ENCODE measurements around the gene RTEL1.
A peak's percentile ranks its signal among the peaks of the same experiment; 100 is the strongest.
"Not testable (repeated sequence)": the region's sequence is repeated elsewhere in the genome, so short reads cannot be mapped to it uniquely, and the experiment has no call there.

The RTEL1 gene

DNA sequence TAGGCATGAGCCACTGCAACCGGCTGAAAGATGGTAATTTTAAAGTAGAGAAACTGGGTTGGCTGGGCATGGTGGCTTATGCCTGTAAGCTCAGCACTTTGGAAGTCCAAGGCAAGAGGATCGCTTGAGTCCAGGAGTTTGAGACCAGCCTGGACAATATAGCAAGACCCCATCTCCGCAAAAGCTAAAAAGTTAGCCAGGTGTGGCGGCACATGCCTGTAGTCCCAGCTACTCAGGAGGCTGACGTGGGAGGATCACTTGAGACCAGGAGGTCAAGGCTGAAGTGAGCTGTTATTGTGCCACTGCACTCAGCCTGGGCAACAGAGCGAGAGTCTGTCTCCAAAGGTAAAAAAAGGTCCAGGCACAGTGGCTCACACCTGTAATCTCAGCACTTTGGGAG, 27.2 kb upstream of the RTEL1 start:
- DNase-seq: not testable (repeated sequence)

DNA sequence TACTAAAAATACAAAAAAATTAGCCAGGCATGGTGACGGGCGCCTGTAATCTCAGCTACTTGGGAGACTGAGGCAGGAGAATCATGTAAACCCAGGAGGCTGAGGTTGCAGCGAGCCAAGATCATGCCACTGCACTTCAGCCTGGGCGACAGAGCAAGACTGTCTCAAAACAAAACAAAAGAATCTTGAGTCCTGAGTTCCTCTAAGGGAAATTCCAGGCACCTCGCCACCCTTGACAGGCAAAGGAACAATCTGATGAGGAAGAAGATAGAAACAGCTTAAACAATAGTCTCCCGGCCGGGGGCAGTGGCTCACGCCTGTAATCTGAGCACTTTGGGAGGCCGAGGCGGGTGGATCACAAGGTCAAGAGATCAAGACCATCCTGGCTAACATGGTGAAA, 26.7 kb upstream of the RTEL1 start:
- DNase-seq: not testable (repeated sequence)

DNA sequence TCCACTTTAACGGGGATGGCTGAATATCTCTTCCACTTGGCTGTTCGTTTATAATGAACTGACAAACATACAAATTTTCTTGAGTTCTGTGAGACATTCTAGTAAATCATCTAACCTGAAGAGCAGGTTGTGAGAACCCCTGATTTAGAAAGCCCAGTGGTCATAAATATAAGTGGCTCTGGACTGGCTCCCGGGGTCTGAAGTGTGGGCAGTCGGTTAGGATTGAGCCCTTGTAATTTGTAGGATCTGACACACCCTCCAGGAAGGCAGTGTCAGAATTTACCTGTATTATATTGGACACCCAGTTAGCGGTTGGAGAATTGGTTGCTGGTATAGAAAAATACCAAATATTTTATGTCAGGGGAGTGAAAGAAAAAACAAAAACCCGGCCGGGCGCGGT, 24.4 kb upstream of the RTEL1 start:
- no peak for DNase-seq

DNA sequence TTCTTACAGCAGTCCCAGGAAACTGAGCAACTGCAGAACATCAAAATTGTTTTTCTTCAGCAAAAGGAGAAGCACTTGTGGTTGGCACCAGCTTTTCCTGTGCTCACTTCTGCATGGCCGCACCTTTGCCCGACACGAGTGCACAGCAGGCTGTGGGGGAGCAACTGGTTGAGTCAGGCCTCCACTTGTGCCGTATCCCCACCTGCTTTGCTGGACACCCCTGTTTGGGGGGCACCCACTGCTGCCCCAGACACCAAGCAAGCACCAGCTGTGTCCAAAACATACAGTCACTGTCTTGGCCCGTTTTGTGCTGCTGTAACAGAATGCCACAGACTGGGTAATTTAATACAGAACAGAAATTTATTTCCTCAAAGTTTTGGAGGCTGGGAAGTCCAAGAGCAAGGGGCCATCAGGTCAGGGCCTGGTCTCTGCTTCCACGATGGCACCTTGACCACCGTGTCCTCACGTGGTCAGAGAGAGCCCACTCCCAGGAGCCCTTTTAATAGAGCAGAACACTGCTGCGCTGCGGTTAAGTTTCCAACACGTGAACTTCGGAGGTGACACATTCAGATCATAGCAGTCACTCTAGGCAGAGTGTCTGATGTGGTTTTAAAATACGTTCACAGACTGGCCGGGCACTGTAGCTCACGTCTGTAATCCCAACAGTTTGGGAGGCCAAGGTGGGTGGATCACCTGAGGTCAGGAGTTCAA, 22.5 kb upstream of the RTEL1 start:
- no peak for DNase-seq

DNA sequence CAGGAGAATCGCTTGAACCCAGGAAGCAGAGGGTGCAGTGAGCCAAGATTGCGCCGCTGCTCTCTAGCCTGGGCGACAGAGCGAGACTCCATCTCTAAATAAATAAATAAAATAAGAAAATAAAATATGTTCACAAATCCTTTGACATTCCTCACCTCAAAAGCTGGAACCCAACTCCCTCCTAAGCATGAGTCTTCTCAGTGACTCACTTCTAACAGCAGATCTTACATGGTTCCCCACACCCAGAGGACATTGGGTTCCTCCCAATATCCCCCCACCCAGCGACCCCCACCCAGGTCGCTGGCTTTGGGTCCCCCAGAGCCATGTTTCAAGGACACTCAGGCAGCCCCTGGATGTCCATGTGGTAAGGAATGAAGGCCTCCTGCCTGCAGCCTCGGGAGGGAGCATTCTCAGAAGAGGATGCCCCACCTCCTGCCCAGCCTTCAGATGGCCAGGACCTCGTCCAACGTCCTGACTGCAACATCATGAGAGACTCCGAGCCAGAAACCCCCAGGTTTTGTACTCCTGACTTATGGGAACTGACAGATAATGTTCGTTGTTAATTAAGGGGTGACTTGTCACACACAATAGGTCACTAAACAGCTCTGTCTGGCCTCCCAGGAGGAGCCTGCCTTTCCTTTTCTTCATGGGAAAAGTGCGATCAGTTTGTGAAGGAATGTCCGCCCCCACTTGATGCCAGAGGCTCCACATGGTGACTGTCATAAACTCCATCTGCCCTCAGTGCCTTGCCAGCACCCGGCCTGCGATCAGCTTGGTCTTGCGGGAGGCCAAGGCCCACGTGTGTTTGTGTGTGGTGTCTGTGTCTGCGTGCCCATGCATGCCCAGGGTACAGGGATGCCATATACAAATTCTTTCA, 21.1 kb upstream of the RTEL1 start:
- no peak for DNase-seq

GRCh38 chr20:63639093-63639975, 18.8 kb upstream of the RTEL1 start:
- DNase-seq: no peak

- no peak for DNase-seq
These were observed 18.0 kb upstream of the RTEL1 start for GRCh38 chr20:63640086-63640485.

DNA sequence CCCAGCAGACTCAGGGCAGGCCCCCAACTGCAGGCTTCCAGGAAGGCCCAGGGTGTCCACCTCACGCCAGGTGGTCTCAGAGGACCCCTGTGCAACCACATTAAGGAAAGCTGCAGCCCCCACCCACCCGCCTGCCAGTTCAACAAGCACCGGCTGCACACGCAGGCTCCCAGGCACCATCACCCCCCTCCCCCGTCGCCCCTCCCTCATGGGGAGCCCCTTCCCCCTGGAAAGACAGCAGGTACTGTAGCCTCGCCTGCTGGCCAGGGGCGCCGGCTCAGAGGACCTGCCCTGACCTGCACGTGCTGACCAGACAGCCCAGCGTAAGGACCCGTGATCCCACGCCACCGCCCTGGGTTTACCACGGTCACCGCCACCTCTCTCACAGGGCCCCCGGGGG, 17.4 kb upstream of the RTEL1 start:
- not testable (repeated sequence) for DNase-seq

GRCh38 chr20:63641146-63641791, 16.8 kb upstream of the RTEL1 start:
- DNase-seq: no peak

DNA sequence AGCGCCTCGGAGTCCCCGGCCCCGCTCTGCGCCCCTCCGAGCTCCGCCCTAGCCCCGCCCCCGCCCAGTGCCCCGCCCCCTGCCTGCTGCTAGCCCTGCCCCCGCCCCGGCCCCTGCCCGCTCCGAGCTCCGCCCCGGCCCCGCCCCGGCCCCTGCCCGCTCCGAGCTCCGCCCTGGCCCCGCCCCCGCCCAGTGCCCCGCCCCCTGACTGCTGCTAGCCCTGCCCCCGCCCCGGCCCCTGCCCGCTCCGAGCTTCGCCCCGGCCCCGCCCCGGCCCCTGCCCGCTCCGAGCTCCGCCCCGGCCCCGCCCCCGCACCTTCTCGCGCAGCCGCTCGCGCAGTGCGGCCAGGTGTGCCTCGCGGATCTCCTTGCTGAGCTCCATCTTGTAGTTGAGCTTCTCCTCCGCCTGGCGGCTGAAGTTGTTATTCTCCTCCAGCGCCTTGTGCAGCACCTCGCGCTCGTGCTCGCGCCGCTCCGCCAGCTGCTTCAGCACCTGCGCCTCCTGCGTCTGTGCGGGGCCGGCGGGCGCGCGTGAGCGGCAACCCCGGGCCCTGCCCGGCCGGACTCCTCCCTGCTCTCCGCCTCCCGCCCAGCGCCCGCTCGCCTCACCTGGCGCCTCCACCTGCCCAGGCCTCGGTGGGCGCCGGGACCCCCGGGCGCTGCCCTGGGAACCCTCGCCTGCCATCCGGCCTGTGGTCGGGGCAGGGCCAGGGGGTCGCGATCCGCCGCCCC, 16.2 kb upstream of the RTEL1 start:
- peak; percentile 96 for DNase-seq

GRCh38 chr20:63642527-63643247, 15.4 kb upstream of the RTEL1 start:
- DNase-seq: peak; percentile 43

DNA sequence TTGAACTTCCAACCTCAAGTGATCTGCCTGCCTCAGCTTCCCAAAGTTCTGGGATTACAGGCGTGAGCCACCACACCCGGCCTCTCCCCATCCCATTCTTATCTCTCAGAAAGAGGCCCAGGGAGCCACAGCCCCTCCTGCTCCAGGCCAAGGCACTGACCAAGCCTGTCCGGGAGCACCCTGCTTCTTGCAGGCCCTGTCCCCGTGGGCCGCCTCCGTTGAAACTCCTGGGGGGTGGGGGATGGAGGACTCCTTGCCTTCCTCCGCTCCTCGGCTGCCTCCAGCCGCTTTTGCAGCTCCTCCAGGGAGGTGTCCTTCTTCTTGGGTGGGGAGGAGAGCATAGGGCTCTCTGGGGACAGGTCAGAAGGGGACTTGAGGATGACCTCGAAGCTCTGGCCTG, 14.6 kb upstream of the RTEL1 start:
- DNase-seq: no peak

GRCh38 chr20:63643946-63644345, 14.2 kb upstream of the RTEL1 start:
- DNase-seq: no peak

DNA sequence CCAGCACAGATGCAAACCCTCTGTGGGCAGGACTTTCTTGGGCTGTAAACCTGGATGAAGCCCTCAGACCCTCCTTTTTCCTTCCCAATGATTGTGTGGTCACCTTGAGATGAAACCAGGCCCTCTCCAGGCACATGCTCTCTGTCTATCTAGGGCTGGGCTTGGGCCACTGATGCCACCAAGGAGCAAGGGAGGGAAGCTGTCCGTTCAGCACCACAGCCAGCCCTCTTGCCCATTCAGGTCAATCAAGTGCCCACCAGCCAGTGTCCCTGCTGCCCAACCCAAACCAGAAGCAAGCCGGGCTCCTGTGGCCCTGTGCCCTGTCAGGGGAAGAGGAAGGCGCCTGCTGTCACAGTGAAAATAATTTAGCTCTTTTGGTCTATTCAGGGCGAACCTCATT, 12.9 kb upstream of the RTEL1 start:
- no peak for DNase-seq

DNA sequence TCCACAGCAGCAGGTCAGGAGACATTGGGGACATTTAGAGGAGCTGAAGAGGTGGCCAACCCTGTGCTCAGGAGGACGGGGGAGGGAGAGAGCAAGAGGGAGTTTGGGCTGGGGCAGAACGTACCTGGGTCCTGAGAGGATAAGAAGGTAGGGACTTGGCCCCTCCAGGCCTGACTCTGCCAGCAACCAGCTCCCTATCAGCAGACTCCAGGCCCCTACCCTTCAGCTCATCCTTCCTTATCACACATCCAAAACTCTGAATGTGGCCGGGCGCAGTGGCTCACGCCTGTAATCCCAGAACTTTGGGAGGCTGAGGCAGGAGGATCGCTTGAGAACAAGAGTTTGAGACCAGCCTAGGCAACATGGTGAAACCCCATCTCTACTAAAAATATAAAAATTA, 9.9 kb upstream of the RTEL1 start:
- DNase-seq: no peak

- peak; percentile 86 for DNase-seq
These were observed 9.1 kb upstream of the RTEL1 start for GRCh38 chr20:63648895-63649589.

GRCh38 chr20:63650486-63650885, 7.6 kb upstream of the RTEL1 start:
- DNase-seq: not testable (repeated sequence)

GRCh38 chr20:63651942-63652191, 6.2 kb upstream of the RTEL1 start:
- DNase-seq: peak; percentile 53

GRCh38 chr20:63652192-63652980, 5.7 kb upstream of the RTEL1 start:
- peak; percentile 80 for DNase-seq
